ENCODE measurements around the gene OVOL3.
"Not testable (repeated sequence)": the region's sequence is repeated elsewhere in the genome, so short reads cannot be mapped to it uniquely, and the experiment has no call there.

The OVOL3 gene

GRCh38 chr19:36110487-36111199 lies at the start of gene OVOL3:
Gene OVOL3 (plus strand): TSS chr19:36111143. CDS start chr19:36111203, 60 bp downstream.
- no peak for DNase-seq (ENCODE audit: low read depth)
- TF ChIP-seq CTCF (conservative IDR thresholded peaks at IDR 0.05; ENCODE audit: low read length) = no peak
- no peak within 1 kb of the TSS for H3K4me3 ChIP-seq (ENCODE audit: low read length)

- no peak for DNase-seq (ENCODE audit: low read depth)
- TF ChIP-seq CTCF (conservative IDR thresholded peaks at IDR 0.05; ENCODE audit: low read length) = no peak
- H3K4me3 ChIP-seq (ENCODE audit: low read length) = no peak overlapping the region
These were observed 49.6 kb upstream of the OVOL3 start for GRCh38 chr19:36061367-36061766.

GRCh38 chr19:36064826-36065225 lies 46.1 kb upstream of the OVOL3 start:
- no peak overlapping the region for H3K4me3 ChIP-seq (ENCODE audit: low read length)
- no peak for TF ChIP-seq CTCF (conservative IDR thresholded peaks at IDR 0.05; ENCODE audit: low read length)
- no peak for DNase-seq (ENCODE audit: low read depth)

GRCh38 chr19:36067681-36068080 lies 43.3 kb upstream of the OVOL3 start:
- no peak for DNase-seq (ENCODE audit: low read depth)
- TF ChIP-seq CTCF (conservative IDR thresholded peaks at IDR 0.05; ENCODE audit: low read length) = no peak
- no peak overlapping the region for H3K4me3 ChIP-seq (ENCODE audit: low read length)

- not testable (repeated sequence) for DNase-seq (ENCODE audit: low read depth); H3K4me3 ChIP-seq (ENCODE audit: low read length)
These were observed 42.0 kb upstream of the OVOL3 start for GRCh38 chr19:36068810-36069499.

- no peak for DNase-seq (ENCODE audit: low read depth)
- no peak overlapping the region for H3K4me3 ChIP-seq (ENCODE audit: low read length)
- no peak for TF ChIP-seq CTCF (conservative IDR thresholded peaks at IDR 0.05; ENCODE audit: low read length)
These were observed 38.9 kb upstream of the OVOL3 start for GRCh38 chr19:36072081-36072480.

- no peak overlapping the region for H3K4me3 ChIP-seq (ENCODE audit: low read length)
- no peak for DNase-seq (ENCODE audit: low read depth)
- TF ChIP-seq CTCF (conservative IDR thresholded peaks at IDR 0.05; ENCODE audit: low read length) = no peak
These were observed 37.6 kb upstream of the OVOL3 start for GRCh38 chr19:36073121-36073876.
